GM23248 (cell line): ENCODE data around the gene PLA2G5. TPM values are rescaled to one million over a fixed set of nuclear protein-coding genes. Genes with fewer than 3 reads are reported as not detected.
"Not testable (repeated sequence)": the region's sequence is repeated elsewhere in the genome, so short reads cannot be mapped to it uniquely, and the experiment has no call there.

Source experiments
- DNase-seq: peaks from one replicate; pipeline ENCODE4 v3.0.0-alpha.2; 2015
- H2AFZ ChIP-seq: fragments of 200-600 bp; sonication (generic); 2 replicates; pipeline ENCODE4 v1.6.1; 2016; ENCODE audit warnings: antibody characterized with exemption
- H3F3A ChIP-seq: fragments of 200-600 bp; sonication (generic); 2 replicates; pipeline ENCODE4 v1.6.1; 2016; ENCODE audit warnings: mild to moderate bottlenecking, antibody characterized with exemption, mixed run types; ENCODE audit not compliant: insufficient read depth
- H3K27ac ChIP-seq: fragments of 200-600 bp; sonication (generic); 2 replicates; pipeline ENCODE4 v1.5.1; 2016; ENCODE audit warnings: mild to moderate bottlenecking
- H3K27me3 ChIP-seq: fragments of 200-600 bp; sonication (generic); replicated peaks from 2 replicates; pipeline ENCODE4 v1.6.1; 2016; ENCODE audit warnings: mild to moderate bottlenecking; ENCODE audit not compliant: insufficient read depth
- H3K36me3 ChIP-seq: fragments of 200-600 bp; sonication (generic); 2 replicates; pipeline ENCODE4 v1.6.1; 2016; ENCODE audit warnings: low read depth, mild to moderate bottlenecking
- H3K4me1 ChIP-seq: fragments of 200-600 bp; sonication (generic); 2 replicates; pipeline ENCODE4 v1.6.1; 2016; ENCODE audit warnings: mild to moderate bottlenecking; ENCODE audit not compliant: insufficient read depth
- H3K4me2 ChIP-seq: fragments of 200-600 bp; sonication (generic); one replicate; pipeline ENCODE4 v1.6.1; 2016; ENCODE audit warnings: mild to moderate bottlenecking; ENCODE audit not compliant: unreplicated experiment
- H3K4me3 ChIP-seq: fragments of 200-600 bp; sonication (generic); 2 replicates; pipeline ENCODE4 v1.5.1; 2016; ENCODE audit warnings: mild to moderate bottlenecking
- H3K79me2 ChIP-seq: fragments of 200-600 bp; sonication (generic); 2 replicates; pipeline ENCODE4 v1.6.1; 2016; ENCODE audit warnings: mild to moderate bottlenecking; ENCODE audit not compliant: insufficient read depth
- H3K9ac ChIP-seq: fragments of 200-600 bp; sonication (generic); 2 replicates; pipeline ENCODE4 v1.6.1; 2016; ENCODE audit warnings: mild to moderate bottlenecking
- H3K9me2 ChIP-seq: fragments of 200-600 bp; sonication (generic); 2 replicates; pipeline ENCODE4 v1.6.1; 2016; ENCODE audit warnings: mixed run types, mild to moderate bottlenecking, moderate library complexity; ENCODE audit not compliant: insufficient read depth
- H3K9me3 ChIP-seq: fragments of 200-600 bp; sonication (generic); one replicate; pipeline ENCODE4 v1.6.1; 2017; ENCODE audit warnings: low read depth
- H4K20me1 ChIP-seq: fragments of 200-600 bp; sonication (generic); 2 replicates; pipeline ENCODE4 v1.6.0; 2016; ENCODE audit not compliant: insufficient read depth
- EZH2 ChIP-seq: fragments of 200-600 bp; sonication (generic); IDR thresholded peaks from 2 replicates; pipeline ENCODE4 v1.6.1; 2018; ENCODE audit warnings: antibody characterized with exemption, mild to moderate bottlenecking; ENCODE audit not compliant: insufficient read depth, poor library complexity, severe bottlenecking
- EZH2phosphoT487 ChIP-seq: fragments of 200-600 bp; sonication (generic); IDR thresholded peaks from 2 replicates; pipeline ENCODE4 v1.6.1; 2018; ENCODE audit warnings: antibody characterized with exemption, moderate library complexity, mild to moderate bottlenecking, low read depth; ENCODE audit not compliant: insufficient read depth
- WGBS, 2 experiments: methylation state at CpG; one replicate each; pipeline ENCODE4 v1.1.6; 2015 to 2017; ENCODE audit warnings: low lambda C conversion rate in 2 of 2, low coverage in 1 of 2; ENCODE audit errors: missing lambda C conversion rate in 2 of 2; 5-methylcytosine and 5-hydroxymethylcytosine counted together
- in situ Hi-C: fragments of 300-500 bp; cut with MboI; formaldehyde crosslinking; loops from 2 replicates; pipeline ENCODE4 v1.15.0; 2020
- polyA plus RNA-seq: library from polyadenylated mRNA; unstranded; fragments of >200 nt; fragmentation: Nextera tagmentation; extraction: Ambion mirVana; gene quantifications from 2 replicates; pipeline ENCODE4 v1.2.1, GENCODE V29; 2016
- total RNA-seq: library from RNA; depleted of rRNA; stranded (reverse); fragments of >200 nt; shearing (Covaris generic); gene quantifications from 2 replicates; pipeline ENCODE4 v1.2.3, GENCODE V29; 2014

Gene PLA2G5
- total and polyA plus RNA-seq, 2 experiments from 2014 or later: 0.16 TPM; not detected in 1

- in situ Hi-C loops: no loop called here
- peak; percentile 64 for DNase-seq
- Histone ChIP-seq H3K9me3 (no peaks in the 10 kb centered on the region), H3K4me3 (peak overlapping the region; percentile 21), H3F3A (no peaks in the 10 kb centered on the region), H2AFZ (peak overlapping the region; percentile 8; the same call in 1 of the 2 replicates), H3K79me2 (no peaks in the 10 kb centered on the region), H3K9me2 (no peaks in the 10 kb centered on the region), H3K27me3 (no peaks in the 10 kb centered on the region), H3K4me1 (peaks cover 18% of the 10 kb centered on the region), H3K4me2 (peak overlapping the region; percentile 53), H3K9ac (no peak overlapping the region), H3K27ac (peak overlapping the region; percentile 54), H3K36me3 (no peaks in the 10 kb centered on the region), H4K20me1 (no peaks in the 10 kb centered on the region)
- TF ChIP-seq EZH2phosphoT487: no peak
- TF ChIP-seq EZH2: no peak
- 10 to 18% methylated on average over 2 of the region's 2 CpGs for WGBS, 2 experiments
These were observed 17.6 kb upstream of the PLA2G5 start for GRCh38 chr1:20052386-20052785.

GRCh38 chr1:20057886-20058420 lies 12.0 kb upstream of the PLA2G5 start:
- Histone ChIP-seq H3K79me2 (no peaks in the 10 kb centered on the region), H3K9me2 (no peaks in the 10 kb centered on the region), H4K20me1 (no peaks in the 10 kb centered on the region), H3K27ac (no peak overlapping the region; the same call in 1 of the 2 replicates), H3K4me2 (peak overlapping the region; percentile 44), H2AFZ (no peak overlapping the region), H3K27me3 (no peaks in the 10 kb centered on the region), H3F3A (peaks cover 21% of the 10 kb centered on the region), H3K4me3 (peak overlapping the region; percentile 4; the same call in 1 of the 2 replicates), H3K4me1 (peaks cover 33% of the 10 kb centered on the region), H3K9ac (no peak overlapping the region), H3K36me3 (no peaks in the 10 kb centered on the region), H3K9me3 (no peaks in the 10 kb centered on the region)
- in situ Hi-C loops: no loop called here
- DNase-seq: no peak
- 81 to 84% methylated on average over 5 of the region's 5 CpGs for WGBS, 2 experiments
- TF ChIP-seq EZH2phosphoT487: no peak
- no peak for TF ChIP-seq EZH2

GRCh38 chr1:20058531-20058930 lies 11.5 kb upstream of the PLA2G5 start:
- Histone ChIP-seq H3K27ac (no peak overlapping the region; the same call in 1 of the 2 replicates), H2AFZ (no peak overlapping the region), H3K36me3 (no peaks in the 10 kb centered on the region), H3K9me2 (no peaks in the 10 kb centered on the region), H3F3A (peaks cover 21% of the 10 kb centered on the region), H3K9me3 (no peaks in the 10 kb centered on the region), H3K4me3 (peak overlapping the region; percentile 4; the same call in 1 of the 2 replicates), H3K9ac (no peak overlapping the region), H3K27me3 (no peaks in the 10 kb centered on the region), H3K4me2 (peak overlapping the region; percentile 44), H3K4me1 (peaks cover 33% of the 10 kb centered on the region), H3K79me2 (no peaks in the 10 kb centered on the region), H4K20me1 (no peaks in the 10 kb centered on the region)
- DNase-seq: peak; percentile 83
- TF ChIP-seq EZH2 (no peak), EZH2phosphoT487 (0 out of 2 replicates have a peak, but pooled peaks have one; percentile 55)
- in situ Hi-C loops: no loop called here
- WGBS, 2 experiments: 0% methylated on average over 1 of the region's 1 CpG

DNA sequence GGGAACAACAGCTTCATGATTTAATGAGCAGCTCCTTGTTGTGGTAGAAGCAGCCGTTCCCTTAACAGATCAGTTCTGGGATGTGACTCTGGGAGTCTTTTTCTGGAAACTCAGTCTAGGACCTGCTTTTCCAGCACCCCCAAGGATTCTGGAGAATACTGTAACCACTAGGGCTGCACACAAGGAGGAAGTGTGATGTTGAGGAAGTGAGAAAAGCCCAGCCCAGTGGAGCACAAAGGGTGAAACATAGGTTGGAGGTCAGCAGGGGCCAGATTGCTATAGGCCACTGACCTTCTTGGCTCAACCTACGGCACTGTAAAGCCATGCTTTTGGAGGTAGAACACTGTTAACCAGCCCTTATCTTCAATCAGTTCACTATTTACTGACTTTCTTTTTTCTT lies 10.1 kb upstream of the PLA2G5 start:
- Histone ChIP-seq H4K20me1 (no peaks in the 10 kb centered on the region), H3K9me2 (no peaks in the 10 kb centered on the region), H3K36me3 (no peaks in the 10 kb centered on the region), H3K4me3 (no peak overlapping the region), H3K4me2 (no peak overlapping the region), H3K4me1 (peaks cover 38% of the 10 kb centered on the region), H3K27ac (no peak overlapping the region), H3K79me2 (no peaks in the 10 kb centered on the region), H3K9ac (no peak overlapping the region), H3F3A (peaks cover 21% of the 10 kb centered on the region), H3K9me3 (no peaks in the 10 kb centered on the region), H2AFZ (no peak overlapping the region), H3K27me3 (no peaks in the 10 kb centered on the region)
- no peak for DNase-seq
- in situ Hi-C loops: no loop called here
- WGBS, 2 experiments: 94 to 100% methylated on average over 2 of the region's 2 CpGs
- no peak for TF ChIP-seq EZH2phosphoT487
- TF ChIP-seq EZH2: no peak

GRCh38 chr1:20060791-20061190 lies 9.2 kb upstream of the PLA2G5 start:
- in situ Hi-C loops, DNase-seq, H3K36me3 ChIP-seq, H3K9me3 ChIP-seq, H3K27me3 ChIP-seq, H4K20me1 ChIP-seq, H3K27ac ChIP-seq, H3K4me2 ChIP-seq, H3K9me2 ChIP-seq, H3K9ac ChIP-seq, H3K4me3 ChIP-seq, H3K79me2 ChIP-seq, H2AFZ ChIP-seq: not testable (repeated sequence)
- 94 to 100% methylated on average over 7 of the region's 7 CpGs for WGBS, 2 experiments
- Histone ChIP-seq H3K4me1 (peaks cover 38% of the 10 kb centered on the region), H3F3A (peaks cover 21% of the 10 kb centered on the region)
